ENCODE results near the gene TCOF1.

GRCh38 chr5:150341989-150342388 lies 15.5 kb upstream of the TCOF1 start:
- TF ChIP-seq CTCF (IDR thresholded peaks at IDR 0.05) (no peak), POLR2A (IDR thresholded peaks at IDR 0.05) (no peak), EP300 (IDR thresholded peaks at IDR 0.05) (no peak), POLR2AphosphoS5 (IDR thresholded peaks at IDR 0.05) (no peak)
